ENCODE results near the gene RTL9. TPM values are rescaled to one million over a fixed set of nuclear protein-coding genes. Genes with fewer than 3 reads are reported as not detected.

RTL9 gene
- total and polyA plus RNA-seq, 2 experiments from 2014 or later = 0.31 TPM; not detected in 1

- TF ChIP-seq REST (IDR thresholded peaks at IDR 0.05; ENCODE audit: unreplicated experiment) = no peak
These were observed 43.1 kb upstream of the RTL9 start (continued) for GRCh38 chrX:110315551-110315950.

DNA sequence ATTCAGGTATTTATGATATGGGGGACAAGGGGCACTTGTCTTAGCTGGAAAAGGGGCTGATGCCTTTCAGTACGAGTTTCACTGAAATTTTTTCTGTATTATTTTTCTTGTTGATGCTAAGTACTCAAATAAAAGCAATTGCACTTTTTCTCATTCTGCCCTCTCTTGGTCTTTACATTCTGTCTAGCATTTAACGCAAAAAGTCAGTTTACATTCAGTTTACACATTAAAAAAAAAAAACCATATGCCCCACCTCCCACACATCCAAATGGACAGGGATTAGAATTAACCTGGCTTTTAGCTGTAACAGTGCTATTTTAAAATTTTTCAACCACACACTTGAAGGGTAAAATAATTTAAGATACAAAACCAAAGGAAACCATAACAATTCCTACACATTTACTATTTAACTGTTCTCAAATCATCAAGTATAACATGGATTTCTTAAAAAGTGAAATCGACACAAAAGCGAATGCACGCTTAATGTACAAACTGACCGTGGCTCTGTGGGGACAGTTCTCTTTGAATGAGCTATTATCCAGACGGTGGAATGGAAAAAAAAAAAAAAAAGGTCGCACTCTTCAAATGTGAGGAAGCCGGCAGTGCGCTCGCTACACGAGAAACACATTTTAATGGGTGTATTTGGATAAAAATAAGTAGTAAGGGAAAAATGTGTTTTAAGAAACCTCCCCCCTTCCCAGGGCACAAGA, 42.1 kb upstream of the RTL9 start:
- H3F3A ChIP-seq (replicated peaks; ENCODE audit: low read depth) = no peaks in the 10 kb centered on the region
- ATAC-seq (no peak), DNase-seq (ENCODE audit: low spot score) (no peak)
- no peaks in the 10 kb centered on the region for H3K27me3 Mint-ChIP-seq (ENCODE audit: insufficient read depth, low read depth, poor library complexity)
- H2AFZ ChIP-seq = no peak overlapping the region
- H3K27ac Mint-ChIP-seq = no peak overlapping the region; the same call in 1 of the 2 replicates
- peaks cover 59% of the 10 kb centered on the region for H3K79me2 ChIP-seq (replicated peaks; ENCODE audit: insufficient read depth)
- H3K4me2 ChIP-seq = peak overlapping the region; percentile 79
- H3K27ac ChIP-seq (ENCODE audit: low read depth) = no peak overlapping the region
- H3K9me2 ChIP-seq (ENCODE audit: insufficient read depth) = no peaks in the 10 kb centered on the region
- peaks cover 60% of the 10 kb centered on the region for H3K4me1 ChIP-seq (ENCODE audit: insufficient read depth)
- H3K4me3 ChIP-seq = peak overlapping the region; percentile 76
- peaks cover 62% of the 10 kb centered on the region for H3K4me1 Mint-ChIP-seq
- H3K36me3 Mint-ChIP-seq (ENCODE audit: low read depth) = no peaks in the 10 kb centered on the region; the same call in 2 of the 3 replicates
- no peaks in the 10 kb centered on the region for H3K27me3 ChIP-seq (ENCODE audit: insufficient read depth)
- no peaks in the 10 kb centered on the region for H3K9me3 Mint-ChIP-seq
- peak overlapping the region; percentile 93 for H3K4me3 Mint-ChIP-seq
- peaks cover 8% of the 10 kb centered on the region for H4K20me1 ChIP-seq (replicated peaks; ENCODE audit: insufficient read depth)
- H3K36me3 ChIP-seq (ENCODE audit: insufficient read depth) = no peaks in the 10 kb centered on the region
- TF ChIP-seq NANOG (IDR thresholded peaks at IDR 0.05; ENCODE audit: borderline replicate concordance) = no peak
- TF ChIP-seq, protein P1, sequence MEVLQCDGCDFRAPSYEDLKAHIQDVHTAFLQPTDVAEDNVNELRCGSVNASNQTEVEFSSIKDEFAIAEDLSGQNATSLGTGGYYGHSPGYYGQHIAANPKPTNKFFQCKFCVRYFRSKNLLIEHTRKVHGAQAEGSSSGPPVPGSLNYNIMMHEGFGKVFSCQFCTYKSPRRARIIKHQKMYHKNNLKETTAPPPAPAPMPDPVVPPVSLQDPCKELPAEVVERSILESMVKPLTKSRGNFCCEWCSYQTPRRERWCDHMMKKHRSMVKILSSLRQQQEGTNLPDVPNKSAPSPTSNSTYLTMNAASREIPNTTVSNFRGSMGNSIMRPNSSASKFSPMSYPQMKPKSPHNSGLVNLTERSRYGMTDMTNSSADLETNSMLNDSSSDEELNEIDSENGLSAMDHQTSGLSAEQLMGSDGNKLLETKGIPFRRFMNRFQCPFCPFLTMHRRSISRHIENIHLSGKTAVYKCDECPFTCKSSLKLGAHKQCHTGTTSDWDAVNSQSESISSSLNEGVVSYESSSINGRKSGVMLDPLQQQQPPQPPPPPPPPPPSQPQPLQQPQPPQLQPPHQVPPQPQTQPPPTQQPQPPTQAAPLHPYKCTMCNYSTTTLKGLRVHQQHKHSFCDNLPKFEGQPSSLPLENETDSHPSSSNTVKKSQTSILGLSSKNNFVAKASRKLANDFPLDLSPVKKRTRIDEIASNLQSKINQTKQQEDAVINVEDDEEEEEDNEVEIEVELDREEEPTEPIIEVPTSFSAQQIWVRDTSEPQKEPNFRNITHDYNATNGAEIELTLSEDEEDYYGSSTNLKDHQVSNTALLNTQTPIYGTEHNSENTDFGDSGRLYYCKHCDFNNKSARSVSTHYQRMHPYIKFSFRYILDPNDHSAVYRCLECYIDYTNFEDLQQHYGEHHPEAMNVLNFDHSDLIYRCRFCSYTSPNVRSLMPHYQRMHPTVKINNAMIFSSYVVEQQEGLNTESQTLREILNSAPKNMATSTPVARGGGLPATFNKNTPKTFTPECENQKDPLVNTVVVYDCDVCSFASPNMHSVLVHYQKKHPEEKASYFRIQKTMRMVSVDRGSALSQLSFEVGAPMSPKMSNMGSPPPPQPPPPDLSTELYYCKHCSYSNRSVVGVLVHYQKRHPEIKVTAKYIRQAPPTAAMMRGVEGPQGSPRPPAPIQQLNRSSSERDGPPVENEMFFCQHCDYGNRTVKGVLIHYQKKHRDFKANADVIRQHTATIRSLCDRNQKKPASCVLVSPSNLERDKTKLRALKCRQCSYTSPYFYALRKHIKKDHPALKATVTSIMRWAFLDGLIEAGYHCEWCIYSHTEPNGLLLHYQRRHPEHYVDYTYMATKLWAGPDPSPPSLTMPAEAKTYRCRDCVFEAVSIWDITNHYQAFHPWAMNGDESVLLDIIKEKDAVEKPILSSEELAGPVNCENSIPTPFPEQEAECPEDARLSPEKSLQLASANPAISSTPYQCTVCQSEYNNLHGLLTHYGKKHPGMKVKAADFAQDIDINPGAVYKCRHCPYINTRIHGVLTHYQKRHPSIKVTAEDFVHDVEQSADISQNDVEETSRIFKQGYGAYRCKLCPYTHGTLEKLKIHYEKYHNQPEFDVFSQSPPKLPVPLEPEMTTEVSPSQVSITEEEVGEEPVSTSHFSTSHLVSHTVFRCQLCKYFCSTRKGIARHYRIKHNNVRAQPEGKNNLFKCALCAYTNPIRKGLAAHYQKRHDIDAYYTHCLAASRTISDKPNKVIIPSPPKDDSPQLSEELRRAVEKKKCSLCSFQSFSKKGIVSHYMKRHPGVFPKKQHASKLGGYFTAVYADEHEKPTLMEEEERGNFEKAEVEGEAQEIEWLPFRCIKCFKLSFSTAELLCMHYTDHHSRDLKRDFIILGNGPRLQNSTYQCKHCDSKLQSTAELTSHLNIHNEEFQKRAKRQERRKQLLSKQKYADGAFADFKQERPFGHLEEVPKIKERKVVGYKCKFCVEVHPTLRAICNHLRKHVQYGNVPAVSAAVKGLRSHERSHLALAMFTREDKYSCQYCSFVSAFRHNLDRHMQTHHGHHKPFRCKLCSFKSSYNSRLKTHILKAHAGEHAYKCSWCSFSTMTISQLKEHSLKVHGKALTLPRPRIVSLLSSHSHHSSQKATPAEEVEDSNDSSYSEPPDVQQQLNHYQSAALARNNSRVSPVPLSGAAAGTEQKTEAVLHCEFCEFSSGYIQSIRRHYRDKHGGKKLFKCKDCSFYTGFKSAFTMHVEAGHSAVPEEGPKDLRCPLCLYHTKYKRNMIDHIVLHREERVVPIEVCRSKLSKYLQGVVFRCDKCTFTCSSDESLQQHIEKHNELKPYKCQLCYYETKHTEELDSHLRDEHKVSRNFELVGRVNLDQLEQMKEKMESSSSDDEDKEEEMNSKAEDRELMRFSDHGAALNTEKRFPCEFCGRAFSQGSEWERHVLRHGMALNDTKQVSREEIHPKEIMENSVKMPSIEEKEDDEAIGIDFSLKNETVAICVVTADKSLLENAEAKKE (CRISPR knock-in tag; IDR thresholded peaks at IDR 0.05) = no peak
- TF ChIP-seq, protein P2, sequence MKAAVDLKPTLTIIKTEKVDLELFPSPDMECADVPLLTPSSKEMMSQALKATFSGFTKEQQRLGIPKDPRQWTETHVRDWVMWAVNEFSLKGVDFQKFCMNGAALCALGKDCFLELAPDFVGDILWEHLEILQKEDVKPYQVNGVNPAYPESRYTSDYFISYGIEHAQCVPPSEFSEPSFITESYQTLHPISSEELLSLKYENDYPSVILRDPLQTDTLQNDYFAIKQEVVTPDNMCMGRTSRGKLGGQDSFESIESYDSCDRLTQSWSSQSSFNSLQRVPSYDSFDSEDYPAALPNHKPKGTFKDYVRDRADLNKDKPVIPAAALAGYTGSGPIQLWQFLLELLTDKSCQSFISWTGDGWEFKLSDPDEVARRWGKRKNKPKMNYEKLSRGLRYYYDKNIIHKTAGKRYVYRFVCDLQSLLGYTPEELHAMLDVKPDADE (IDR thresholded peaks at IDR 0.05) = no peak
- no peak for TF ChIP-seq POLR2AphosphoS5 (IDR thresholded peaks at IDR 0.05; ENCODE audit: low read depth)
- no peak for TF ChIP-seq JUNB (IDR thresholded peaks at IDR 0.05; ENCODE audit: unreplicated experiment)
- TF ChIP-seq REST (IDR thresholded peaks at IDR 0.05; ENCODE audit: unreplicated experiment) = no peak
- no peak for TF ChIP-seq ZNF331 (CRISPR knock-in tag; IDR thresholded peaks at IDR 0.05; ENCODE audit: low read depth)
